Neural cell (in vitro differentiated cells): ENCODE data around the gene IFT22.

Source experiments
- EP300 ChIP-seq: fragments of 450-650 bp; conservative IDR thresholded peaks from 2 replicates; pipeline ENCODE4 v1.6.1; 2014; ENCODE audit warnings: antibody characterized with exemption, mild to moderate bottlenecking, moderate library complexity; ENCODE audit not compliant: poor library complexity, severe bottlenecking
- EZH2 ChIP-seq: fragments of 200-600, 300-800 bp; shearing (Covaris generic), sonication (generic); IDR thresholded peaks from 2 replicates; pipeline ENCODE4 v1.6.1; 2014; ENCODE audit warnings: antibody characterized with exemption, low read length, borderline replicate concordance, mild to moderate bottlenecking; ENCODE audit not compliant: insufficient read depth, poor library complexity, severe bottlenecking
- MXI1 ChIP-seq: fragments of 450-650 bp; conservative IDR thresholded peaks from 2 replicates; pipeline ENCODE4 v1.6.1; 2014; ENCODE audit warnings: antibody characterized with exemption, mild to moderate bottlenecking; ENCODE audit not compliant: poor library complexity, severe bottlenecking
- POLR2AphosphoS5 ChIP-seq: IDR thresholded peaks from 2 replicates; pipeline ENCODE4 v1.6.1; 2012
- RAD21 ChIP-seq: fragments of 450-650 bp; conservative IDR thresholded peaks from 2 replicates; pipeline ENCODE4 v1.6.1; 2014; ENCODE audit warnings: antibody characterized with exemption, mild to moderate bottlenecking, moderate library complexity
- SMC3 ChIP-seq: fragments of 450-650 bp; conservative IDR thresholded peaks from 2 replicates; pipeline ENCODE4 v1.6.1; 2014; ENCODE audit warnings: antibody characterized with exemption, mild to moderate bottlenecking, moderate library complexity; ENCODE audit not compliant: poor library complexity
- TAF1 ChIP-seq: IDR thresholded peaks from 2 replicates; pipeline ENCODE4 v1.6.1; 2012; ENCODE audit warnings: low read depth
- TF ChIP-seq, protein P1 (sequence below): fragments of 450-650 bp; IDR thresholded peaks from 2 replicates; pipeline ENCODE4 v1.5.1; 2014; ENCODE audit warnings: antibody characterized with exemption, mild to moderate bottlenecking, moderate library complexity; ENCODE audit not compliant: poor library complexity, severe bottlenecking
- TF ChIP-seq, protein P2 (sequence below): IDR thresholded peaks from 2 replicates; pipeline ENCODE4 v1.6.1; 2012; ENCODE audit warnings: borderline replicate concordance

DNA sequence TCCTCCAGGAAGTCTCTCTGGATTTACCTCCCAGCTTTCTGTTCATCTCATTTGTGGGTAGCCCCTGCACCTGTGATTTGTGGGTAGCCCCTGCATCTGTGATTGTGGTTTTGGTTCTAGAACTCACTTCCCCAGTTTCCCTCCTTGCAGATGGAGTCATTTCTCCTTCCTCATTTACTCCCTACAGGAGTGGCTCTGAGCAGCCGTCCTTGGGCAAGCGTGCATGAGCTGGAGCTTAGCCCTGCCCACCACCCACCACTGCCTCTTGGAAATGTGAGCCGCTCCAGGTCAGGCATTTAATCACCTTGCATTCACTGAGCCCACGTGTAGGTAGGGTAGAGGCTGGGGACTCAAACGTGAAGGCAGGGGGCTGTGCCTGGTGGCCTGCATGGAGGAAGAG is 49.2 kb upstream of the IFT22 start:
- TF ChIP-seq TAF1: no peak
- no peak for TF ChIP-seq EZH2
- TF ChIP-seq, protein P1, sequence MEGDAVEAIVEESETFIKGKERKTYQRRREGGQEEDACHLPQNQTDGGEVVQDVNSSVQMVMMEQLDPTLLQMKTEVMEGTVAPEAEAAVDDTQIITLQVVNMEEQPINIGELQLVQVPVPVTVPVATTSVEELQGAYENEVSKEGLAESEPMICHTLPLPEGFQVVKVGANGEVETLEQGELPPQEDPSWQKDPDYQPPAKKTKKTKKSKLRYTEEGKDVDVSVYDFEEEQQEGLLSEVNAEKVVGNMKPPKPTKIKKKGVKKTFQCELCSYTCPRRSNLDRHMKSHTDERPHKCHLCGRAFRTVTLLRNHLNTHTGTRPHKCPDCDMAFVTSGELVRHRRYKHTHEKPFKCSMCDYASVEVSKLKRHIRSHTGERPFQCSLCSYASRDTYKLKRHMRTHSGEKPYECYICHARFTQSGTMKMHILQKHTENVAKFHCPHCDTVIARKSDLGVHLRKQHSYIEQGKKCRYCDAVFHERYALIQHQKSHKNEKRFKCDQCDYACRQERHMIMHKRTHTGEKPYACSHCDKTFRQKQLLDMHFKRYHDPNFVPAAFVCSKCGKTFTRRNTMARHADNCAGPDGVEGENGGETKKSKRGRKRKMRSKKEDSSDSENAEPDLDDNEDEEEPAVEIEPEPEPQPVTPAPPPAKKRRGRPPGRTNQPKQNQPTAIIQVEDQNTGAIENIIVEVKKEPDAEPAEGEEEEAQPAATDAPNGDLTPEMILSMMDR: no peak
- TF ChIP-seq, protein P2, sequence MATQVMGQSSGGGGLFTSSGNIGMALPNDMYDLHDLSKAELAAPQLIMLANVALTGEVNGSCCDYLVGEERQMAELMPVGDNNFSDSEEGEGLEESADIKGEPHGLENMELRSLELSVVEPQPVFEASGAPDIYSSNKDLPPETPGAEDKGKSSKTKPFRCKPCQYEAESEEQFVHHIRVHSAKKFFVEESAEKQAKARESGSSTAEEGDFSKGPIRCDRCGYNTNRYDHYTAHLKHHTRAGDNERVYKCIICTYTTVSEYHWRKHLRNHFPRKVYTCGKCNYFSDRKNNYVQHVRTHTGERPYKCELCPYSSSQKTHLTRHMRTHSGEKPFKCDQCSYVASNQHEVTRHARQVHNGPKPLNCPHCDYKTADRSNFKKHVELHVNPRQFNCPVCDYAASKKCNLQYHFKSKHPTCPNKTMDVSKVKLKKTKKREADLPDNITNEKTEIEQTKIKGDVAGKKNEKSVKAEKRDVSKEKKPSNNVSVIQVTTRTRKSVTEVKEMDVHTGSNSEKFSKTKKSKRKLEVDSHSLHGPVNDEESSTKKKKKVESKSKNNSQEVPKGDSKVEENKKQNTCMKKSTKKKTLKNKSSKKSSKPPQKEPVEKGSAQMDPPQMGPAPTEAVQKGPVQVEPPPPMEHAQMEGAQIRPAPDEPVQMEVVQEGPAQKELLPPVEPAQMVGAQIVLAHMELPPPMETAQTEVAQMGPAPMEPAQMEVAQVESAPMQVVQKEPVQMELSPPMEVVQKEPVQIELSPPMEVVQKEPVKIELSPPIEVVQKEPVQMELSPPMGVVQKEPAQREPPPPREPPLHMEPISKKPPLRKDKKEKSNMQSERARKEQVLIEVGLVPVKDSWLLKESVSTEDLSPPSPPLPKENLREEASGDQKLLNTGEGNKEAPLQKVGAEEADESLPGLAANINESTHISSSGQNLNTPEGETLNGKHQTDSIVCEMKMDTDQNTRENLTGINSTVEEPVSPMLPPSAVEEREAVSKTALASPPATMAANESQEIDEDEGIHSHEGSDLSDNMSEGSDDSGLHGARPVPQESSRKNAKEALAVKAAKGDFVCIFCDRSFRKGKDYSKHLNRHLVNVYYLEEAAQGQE: no peak
- TF ChIP-seq POLR2AphosphoS5: no peak
- TF ChIP-seq MXI1: no peak
- TF ChIP-seq RAD21: no peak
- no peak for TF ChIP-seq SMC3
- TF ChIP-seq EP300: no peak
